Fibroblast of skin of scalp (primary cell): ENCODE measurements around the gene SREK1. TPM values are rescaled to one million over a fixed set of nuclear protein-coding genes. Genes with fewer than 3 reads are reported as not detected.
"Not testable (repeated sequence)": the region's sequence is repeated elsewhere in the genome, so short reads cannot be mapped to it uniquely, and the experiment has no call there.

Source experiments
- DNase-seq: peaks from one replicate; pipeline ENCODE4 v3.0.0-alpha.2; 2013
- polyA plus RNA-seq, 2 experiments: library from polyadenylated mRNA; unstranded; fragments of 120-200 nt; gene quantifications; one replicate each; pipeline ENCODE4 v1.2.1, GENCODE V29; 2013; ENCODE audit not compliant: insufficient read length in 2 of 2

SREK1 gene, protein sequence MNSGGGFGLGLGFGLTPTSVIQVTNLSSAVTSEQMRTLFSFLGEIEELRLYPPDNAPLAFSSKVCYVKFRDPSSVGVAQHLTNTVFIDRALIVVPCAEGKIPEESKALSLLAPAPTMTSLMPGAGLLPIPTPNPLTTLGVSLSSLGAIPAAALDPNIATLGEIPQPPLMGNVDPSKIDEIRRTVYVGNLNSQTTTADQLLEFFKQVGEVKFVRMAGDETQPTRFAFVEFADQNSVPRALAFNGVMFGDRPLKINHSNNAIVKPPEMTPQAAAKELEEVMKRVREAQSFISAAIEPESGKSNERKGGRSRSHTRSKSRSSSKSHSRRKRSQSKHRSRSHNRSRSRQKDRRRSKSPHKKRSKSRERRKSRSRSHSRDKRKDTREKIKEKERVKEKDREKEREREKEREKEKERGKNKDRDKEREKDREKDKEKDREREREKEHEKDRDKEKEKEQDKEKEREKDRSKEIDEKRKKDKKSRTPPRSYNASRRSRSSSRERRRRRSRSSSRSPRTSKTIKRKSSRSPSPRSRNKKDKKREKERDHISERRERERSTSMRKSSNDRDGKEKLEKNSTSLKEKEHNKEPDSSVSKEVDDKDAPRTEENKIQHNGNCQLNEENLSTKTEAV
- polyA plus RNA-seq (2013, experiment 1 of 2; ENCODE audit: insufficient read length), result 45.3 TPM
- polyA plus RNA-seq (2013, experiment 2 of 2; ENCODE audit: insufficient read length), result 53.0 TPM

DNA sequence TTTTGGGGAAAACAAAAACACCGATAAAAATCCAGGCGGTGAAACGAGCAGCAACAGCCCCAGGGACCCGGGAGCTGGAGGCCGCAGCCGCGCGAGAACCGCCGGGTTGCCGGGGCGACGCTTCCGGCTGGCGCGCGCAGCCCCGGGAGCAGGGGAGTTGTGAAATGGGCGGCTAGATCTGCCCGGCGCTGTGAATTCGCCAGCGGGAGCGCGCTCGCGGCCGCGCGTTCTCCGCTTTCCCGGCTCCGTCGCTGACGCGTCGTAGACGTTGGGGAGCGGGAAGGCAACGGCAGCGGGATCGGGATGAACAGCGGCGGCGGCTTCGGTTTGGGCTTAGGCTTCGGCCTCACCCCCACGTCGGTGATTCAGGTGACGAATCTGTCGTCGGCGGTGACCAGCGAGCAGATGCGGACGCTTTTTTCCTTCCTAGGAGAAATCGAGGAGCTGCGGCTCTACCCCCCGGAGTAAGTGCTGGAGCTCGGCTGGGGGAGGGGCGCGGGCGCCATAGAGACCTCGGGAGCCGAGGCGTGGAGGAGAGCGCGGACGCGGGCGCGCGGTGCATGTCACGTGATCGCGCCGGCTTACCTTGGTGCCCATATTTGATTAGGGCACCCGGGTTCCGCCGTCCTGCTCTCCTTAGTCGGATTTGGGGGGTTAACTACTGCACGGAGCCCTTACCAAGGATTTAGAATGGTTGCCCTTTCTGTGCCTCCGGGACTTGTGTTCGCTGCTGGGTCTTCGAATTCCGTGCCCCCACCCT is at the start of gene SREK1:
Gene SREK1, plus strand, starts transcription at position 227 of the 760 bp plus-strand sequence. Its CDS starts 77 bp downstream, at position 304.
- peak; percentile 94 for DNase-seq

DNA sequence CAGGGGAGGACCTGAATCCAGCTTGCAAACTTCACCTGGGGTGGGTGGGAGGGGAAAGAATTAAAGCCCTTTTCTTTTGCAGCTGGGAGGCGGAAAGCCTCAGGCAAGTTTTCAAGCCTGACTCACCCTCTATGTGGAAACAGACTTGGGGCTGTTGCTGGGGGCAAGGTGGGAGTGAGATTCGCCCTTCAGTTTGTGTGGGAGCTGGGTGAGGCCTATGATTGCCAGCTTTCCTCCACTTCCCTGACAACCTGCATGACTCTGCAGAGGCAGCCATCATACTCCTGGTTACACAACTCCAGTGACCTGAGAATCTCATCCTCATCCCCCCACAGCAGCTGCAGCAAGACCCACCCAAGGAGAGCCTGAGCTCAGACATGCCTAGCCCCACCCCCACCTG is 43.2 kb upstream of the SREK1 start:
- DNase-seq, result no peak

DNA sequence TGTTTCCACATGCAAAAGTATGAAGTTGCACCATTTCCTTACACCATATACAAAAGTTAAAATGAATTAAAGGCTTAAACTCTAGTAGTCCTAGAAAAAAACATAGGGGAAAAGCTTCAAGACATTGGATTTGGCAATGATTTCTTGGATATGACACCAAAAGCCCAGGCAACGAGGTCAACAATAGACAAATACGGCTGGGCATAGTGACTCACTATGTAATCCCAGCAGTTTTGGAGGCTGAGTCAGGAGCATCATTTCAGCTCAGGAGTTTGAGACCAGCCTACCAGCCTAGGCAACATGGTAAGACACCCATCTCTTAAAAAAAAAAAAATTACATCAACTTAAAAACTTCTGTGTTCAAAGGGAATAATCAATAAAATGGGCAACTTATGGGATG is 30.9 kb upstream of the SREK1 start:
- peak; percentile 49 for DNase-seq

DNA sequence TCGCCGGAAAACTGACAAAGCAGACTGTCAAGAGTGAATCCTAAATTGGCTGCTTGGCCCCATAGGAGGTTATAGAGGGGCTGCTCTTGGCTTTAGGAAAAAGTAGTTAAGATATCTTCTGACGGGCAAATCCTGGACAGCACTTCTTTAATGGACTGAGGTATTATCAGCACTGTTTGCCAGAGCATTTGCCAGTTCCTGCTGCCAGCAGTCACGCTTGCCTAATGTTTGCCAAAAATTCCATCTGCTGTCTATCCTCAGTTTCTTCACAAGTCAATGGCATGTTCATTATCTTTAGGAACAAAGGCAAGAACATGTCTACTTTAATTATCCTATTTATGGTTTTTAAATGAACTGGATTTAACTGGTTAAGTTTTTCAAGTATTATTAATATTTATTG is 25.8 kb upstream of the SREK1 start:
- no peak for DNase-seq

DNA sequence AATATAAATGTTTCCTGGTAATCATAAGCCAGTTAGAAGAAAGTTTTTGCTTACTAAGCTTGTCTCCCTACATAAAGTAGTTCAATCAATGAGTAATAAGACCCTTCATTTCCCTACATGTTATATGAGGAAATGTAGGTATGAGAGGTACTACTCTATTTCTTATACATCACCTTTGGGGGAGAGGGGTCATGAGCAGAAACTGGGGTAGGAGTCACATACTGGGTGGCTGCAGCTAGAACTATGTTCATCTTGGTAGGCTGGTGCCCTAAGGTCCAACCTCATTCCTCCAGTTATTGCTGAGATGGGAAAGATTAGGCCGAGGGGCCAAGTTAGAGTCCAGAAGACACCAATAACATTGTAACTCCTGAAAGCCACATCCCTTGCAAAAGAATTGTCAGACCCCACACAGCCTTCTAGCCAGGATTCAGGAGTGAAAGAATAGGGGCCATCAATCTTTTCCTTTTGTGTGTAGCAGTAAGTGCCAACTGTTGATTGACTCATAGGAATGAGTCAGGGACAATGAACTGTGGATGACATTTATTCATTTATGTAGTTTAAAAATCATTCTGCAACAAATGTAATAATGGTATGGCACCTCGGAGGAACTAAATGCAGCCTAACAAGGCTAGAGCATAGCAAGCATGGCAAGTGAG is 21.6 kb upstream of the SREK1 start:
- peak; percentile 9 for DNase-seq

DNA sequence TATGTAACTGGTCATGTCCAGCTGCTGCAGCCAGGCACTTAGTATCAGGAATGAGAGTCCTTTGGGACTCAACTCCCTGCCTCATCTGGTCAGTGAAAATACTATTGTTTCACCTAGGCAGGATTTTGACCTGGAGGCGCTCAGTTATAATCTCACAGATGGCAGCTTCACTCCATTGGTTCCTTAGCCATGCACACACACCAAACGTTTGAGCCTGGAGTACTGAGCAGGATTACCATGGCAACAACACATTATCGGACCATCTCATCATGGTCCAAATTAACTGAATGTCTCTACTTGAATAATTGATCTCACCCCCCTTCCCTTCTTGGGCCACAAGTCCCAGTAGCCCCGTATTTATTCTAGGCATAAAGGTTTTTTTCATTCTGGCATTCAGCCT is 15.0 kb upstream of the SREK1 start:
- no peak for DNase-seq

DNA sequence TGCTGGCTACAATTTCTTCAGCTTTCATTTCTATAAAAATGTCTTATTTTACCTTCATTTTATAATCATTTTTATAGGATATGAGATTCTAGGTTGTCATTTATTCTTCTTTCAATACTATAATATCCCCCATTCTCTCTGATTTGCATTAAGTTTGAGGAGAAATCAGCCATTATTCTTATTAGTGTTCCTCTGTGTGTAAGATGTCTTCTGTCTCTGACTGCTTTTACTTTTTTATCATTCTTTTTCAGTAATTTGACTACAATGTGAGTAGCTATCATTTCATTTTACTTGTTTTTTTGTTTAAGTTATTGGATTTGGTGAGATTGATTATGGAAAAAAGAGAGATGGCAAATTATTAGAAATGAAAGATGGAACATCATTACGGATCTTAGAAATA is 13.6 kb upstream of the SREK1 start:
- no peak for DNase-seq

DNA sequence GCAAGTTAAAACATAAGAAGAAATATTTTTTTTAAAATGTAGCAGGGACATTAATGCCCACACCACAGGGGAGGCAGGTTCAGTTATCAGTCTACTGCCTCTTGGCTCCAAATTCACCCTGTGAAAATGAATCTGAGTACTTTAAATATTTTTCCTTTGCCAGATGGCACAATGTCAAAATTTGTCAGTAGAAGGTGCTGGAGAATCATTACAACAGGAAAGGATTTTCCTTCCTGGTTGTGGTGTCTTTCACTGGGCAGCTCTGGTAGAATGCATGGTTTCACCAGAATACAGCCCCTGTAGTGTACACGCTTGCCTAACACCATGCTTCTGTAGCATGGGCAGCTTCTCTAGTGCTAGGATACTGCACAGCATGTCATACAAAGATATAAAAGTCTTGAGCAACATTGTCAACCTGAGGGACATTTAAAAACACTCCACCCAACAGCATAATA is 9.7 kb upstream of the SREK1 start:
- no peak for DNase-seq

DNA sequence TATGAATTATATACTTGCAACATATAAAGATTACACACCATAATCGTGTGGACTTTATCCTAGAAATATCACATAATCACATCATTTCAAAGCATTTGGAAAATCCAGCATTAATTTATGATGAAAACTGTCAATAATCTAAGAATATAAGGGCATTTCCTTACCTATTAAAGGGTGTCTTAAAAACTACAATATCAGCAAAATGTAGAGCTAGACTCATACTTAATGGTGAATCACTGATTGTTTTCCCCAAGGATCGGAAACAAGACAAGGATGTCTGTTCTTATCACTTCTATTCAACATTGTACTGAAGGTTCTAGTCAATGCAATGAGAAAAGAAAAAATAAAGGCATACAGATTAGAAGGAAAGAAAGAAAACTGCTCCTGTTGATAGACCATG is 8.0 kb upstream of the SREK1 start:
- DNase-seq, result no peak

DNA sequence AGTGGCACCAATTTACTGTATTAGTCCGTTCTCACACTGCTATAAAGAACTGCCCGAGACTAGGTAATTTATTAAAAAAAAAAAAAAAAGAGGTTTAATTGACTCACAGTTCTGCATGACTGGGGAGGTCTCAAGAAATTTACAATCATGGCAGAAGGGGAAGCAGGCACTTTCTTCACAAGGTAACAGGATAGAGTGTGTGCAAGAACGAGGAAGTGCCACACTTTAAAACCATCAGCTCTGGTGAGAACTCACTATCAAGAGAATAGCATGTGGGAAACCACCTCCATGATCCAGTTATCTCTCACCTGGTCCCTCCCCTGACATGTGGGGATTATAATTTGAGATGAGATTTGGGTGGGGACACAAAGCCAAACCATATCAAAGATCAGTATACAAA is 7.2 kb upstream of the SREK1 start:
- DNase-seq, result not testable (repeated sequence)

DNA sequence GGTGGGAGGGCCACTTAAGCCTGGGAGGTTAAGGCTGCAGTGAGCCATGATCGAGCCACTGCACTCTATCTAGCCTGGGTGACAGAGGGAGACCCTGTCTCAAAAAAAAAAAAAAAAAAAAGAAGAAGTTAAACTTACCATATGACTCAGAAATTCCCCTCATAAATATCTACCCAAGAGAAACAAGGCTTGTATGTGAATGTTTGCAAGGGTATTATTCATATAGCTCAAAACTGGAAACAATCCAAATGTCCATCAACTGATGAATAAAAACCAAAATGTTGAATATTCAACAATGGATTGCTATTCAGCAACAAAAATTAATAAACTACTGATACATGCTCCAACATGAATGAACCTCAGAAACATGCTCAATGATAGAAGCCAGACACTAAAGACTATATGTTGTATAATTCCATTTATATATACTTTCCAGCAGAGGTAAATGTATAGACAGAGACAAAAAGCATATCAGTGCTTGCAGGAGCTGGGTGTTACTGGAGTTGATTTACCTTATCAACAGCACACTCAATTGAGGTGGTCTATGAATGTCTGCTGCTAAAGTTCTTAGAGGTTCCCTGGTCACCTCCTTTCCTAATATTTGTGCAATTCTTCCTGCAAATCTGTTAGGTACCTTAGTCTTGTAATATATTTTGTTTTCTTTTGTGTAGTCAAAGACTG is 5.3 kb upstream of the SREK1 start:
- DNase-seq, result peak; percentile 15

DNA sequence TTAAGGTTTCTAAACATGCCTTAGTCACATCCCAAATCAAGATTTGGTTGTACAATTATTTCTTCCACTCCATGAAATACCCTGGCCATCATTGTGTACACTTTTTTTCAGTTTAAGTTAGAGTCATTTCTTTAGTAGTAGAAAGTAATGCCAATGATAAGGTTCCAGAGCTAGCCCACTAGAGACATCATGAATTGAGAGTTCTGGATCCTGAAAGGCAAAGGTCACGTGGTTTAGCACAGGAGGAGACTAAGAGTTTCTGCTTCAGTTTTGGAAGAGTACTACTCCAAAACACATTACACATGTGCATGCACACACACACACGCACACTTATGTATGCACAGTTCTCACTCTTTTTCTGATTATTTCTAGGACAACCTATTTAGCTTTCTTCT is 4.8 kb upstream of the SREK1 start:
- DNase-seq, result no peak

DNA sequence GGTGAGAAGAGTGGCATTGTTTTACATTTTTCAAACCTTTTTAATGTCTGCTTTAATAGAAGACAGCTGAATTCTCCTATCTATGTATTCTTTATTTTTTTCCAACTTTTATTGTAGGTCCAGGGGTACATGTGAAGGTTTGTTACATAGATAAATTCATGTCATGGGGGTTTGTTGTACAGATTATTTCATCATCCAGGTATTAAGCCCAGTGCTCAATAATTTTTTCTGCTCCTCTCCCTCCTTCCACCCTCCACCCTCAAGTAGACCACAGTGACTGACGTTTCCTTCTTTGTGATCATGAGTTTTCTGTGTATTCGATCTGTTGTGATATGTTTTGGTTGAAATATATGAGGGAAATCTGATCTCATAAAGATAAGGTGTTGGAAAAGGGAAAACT is 1.7 kb upstream of the SREK1 start:
- DNase-seq, result no peak

DNA sequence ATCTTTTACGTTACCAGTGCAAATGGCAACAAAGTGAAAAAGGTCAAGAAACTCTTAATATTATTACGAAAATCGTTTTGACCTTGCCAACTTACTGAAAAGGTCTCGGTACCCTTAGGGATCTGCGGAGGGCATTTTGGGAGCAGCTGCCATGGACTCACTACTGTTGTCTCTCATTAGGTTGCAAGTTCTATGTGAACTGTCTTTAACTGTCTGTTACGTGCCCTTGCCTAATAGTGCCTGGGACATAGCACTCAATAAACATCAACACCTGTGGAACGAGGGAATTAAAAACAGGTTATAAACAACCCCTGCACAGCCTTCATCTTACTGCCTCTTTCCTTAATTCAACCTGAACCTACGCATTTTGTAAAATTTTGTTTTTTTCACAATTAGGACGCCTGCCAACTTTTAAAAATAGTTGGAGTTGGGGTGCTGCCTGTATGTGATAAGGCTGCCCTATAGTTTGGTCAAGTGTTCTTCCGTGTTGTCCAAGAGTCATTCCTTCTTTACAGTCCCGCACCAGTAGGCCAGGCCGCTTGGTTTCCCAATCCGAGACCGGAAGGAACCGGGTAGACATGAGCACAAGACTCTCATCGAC is 527 bp upstream of the SREK1 start:
- no peak for DNase-seq

DNA sequence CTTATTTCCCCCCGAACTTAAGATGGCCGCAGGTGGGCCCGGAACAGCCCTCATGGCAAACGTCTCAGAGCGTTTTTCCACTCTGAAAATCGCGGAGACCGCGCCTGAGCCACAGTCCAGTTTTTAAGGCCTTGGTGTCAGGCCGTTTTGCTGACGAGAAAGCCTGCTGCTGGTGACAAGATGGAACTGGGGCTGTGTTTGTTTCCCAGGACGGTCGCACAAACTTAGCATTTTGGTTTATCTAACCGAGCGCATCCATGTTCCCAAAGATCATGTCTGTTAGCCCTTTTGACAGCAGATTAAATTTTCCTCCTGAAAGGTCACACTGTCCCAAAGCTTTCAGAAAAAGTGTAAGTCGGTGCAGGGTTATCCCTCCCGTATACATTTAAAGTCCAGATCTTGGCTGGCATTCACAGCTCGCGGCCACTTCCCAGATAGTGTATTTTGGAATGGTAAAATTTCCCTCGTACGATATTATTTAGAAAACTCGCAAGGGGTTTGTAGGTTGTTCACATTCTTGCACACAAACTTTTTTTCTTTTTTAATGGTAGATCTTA is 812 bp downstream of the SREK1 start:
- no peak for DNase-seq

DNA sequence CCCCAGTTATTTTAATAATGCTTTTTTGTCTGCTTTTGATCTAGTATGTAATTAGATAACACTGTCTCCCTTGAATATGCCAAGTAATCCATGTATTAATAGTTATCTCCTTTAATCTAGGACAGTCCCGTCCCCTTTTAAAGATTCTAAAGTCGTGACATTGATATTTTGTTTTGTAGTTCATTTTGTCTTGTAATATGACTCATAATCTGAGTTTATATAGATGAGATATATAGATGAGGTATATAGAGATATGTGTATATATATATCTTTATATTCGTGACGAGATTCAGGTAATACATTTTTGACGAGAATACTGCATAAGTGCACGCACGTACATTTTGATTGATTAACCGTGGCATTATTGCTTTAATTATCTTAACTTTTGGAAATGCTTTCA is 1.6 kb downstream of the SREK1 start:
- no peak for DNase-seq

DNA sequence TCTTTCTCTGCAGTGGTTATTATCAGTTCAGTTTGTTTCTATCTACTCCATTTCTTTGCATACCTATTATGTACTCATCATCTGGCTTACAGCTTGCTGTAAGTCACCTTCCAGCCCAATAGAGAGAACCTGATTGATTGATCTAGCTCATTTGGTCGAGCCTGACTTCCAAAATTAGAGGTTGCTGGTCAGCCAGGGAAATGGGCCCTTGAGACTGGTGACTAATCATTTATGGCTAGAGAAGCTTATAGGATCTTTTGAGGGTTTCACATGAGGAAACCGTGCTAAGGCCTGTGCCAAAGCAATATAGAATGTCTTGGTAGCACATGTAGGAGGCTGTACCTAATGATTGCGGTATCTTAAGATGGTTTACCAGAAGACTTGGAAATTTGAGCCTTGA is 5.8 kb downstream of the SREK1 start:
- no peak for DNase-seq

DNA sequence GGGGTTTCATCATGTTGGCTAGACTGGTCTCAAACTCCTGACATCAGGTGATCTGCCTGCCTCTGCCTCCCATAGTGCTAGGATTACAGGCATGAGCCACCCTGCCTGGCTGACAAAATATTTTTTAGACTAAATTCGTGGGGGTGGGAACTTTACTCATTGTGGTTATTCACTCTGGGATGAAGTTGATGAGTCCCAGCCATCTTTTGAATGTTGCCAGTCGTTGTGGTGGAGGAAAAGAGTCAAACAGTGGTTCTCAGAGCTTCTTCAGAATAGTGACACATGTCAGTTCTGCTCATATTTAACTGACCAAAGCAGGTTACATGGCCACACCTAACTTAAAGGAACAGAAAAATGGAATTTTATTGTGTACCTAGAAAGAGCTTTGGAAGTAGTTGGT is 6.9 kb downstream of the SREK1 start:
- no peak for DNase-seq

DNA sequence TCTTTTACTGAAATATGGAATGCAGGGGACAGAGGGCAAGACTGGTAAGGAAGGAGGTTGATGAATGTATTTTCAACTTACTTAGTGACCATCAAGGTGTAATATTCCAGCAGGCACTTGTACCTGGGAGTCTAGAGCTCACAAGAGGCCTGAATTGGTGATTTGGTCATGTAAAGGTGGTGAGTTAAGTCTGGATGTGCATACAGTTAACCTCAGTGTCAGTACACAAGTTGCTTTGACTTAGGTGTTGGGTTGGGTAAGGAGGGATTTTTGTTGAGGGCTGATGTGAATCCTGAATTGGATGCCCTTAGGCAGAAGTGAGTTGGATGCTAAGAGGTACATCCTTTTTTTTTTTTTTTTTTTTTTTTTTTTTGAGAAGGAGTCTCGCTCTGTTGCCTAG is 7.4 kb downstream of the SREK1 start:
- DNase-seq, result no peak

DNA sequence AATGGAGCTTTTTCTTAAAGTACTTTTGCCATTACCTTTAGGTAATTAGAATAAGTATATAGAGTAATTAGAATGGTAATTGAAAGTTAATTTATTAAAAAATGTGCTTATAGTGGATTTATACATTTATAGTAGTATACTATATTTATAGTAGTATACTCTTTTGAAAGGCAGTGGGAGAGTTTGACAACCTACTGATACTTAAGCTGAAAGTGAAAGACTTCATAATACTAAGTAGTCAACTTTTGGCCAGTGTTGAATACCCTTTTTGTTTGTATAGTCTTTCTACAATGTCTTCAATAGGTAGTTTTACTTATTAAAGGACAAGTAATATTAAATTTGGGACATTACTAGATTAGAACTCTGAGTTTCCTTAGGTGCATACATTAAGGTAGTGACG is 12.9 kb downstream of the SREK1 start:
- DNase-seq, result no peak

DNA sequence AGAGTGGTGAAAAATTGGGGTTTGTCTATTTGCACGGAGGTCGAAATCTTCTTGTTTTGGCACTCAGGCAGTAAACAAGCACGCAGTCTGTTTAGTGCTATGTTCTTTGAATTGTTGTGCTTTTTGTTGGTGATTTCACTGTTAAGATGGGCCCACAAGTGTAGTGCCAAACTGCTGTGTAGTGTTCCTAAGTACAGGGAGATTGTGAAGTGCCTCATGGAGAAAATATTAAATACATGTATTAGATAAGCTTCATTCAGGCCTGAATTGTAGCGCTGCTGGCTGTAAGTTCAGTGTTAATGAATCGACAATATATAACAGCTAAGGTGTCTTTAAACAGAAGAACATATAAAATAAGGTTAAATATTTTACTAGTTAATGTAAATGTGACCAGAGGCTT is 17.3 kb downstream of the SREK1 start:
- no peak for DNase-seq
